GM18951 (cell line): ENCODE measurements around the gene SMIM22.

ENCODE experiments used
- POLR2A ChIP-seq: IDR thresholded peaks from 4 replicates; pipeline ENCODE4 v1.6.1; 2011; ENCODE audit warnings: mild to moderate bottlenecking; ENCODE audit not compliant: insufficient read length, insufficient read depth; ENCODE audit errors: extremely low read depth
- in situ Hi-C: fragments of 300-500 bp; cut with MboI; formaldehyde crosslinking; loops from one replicate; pipeline ENCODE4 v1.12.0; 2022; ENCODE audit warnings: low sequenced_read_pairs, mixed read lengths, inconsistent platforms; ENCODE audit not compliant: unreplicated experiment

Gene SMIM22

DNA sequence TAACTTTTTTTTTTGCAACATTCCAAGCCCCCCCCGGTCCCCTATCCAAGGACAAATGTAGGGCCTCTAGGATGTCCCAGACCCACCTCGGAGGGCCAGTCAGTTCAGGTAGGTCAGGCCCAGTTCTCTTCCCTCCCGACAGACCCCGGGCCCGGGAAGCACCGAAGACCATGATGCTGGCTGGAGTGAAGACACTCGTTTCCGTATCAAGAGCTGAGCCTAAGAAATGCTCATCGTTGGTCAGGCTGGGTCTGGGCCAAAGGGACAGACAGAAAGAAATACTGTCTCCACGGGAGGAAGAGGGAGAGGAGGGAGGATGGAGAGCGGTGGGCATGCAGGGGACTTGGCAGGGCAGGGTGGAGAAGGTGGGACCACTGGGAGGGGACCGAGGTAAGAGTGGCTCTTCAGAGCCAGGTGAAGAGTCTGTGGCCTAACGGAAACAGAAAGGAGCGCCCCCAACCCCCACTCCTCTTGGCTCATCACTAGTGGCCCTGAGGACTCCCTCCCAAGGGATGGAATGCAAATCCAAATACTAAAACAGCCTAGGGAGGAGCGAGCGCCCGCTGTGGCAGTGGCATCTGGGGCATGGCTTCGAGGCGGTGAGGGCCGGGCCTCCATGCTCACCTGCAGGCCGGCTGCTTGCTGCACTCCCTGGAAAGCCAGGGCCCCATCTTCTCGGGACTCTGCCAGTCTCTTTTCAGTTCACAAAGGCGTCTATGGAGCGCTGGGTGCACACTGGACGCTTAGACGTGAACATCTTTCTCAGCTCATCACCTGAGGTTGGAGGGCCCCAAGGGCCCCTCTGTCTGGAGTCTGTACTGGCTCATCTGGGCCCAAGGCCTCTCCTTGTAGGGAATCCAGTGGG lies 9.0 kb downstream of the SMIM22 start:
- in situ Hi-C loops = no loop called here
- TF ChIP-seq POLR2A = no peak

DNA sequence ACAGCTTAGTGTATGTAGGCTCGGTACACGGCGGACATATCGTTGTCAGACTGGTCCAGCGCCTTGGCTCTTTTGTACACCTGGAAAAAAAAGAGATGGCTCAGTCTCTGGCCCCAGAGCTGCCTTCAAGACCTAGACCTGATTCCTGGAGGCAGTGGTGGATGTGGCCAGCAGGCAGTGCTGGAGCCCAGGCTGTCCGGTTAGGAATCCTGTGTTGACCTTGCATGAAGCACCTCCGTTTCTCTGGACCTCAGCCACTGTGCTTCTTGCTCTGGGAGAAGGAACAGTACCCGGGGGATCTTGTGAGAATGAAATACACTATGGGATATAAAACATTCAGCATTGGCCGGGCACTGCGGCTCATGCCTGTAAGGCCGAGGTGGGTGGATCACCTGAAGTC lies 10.1 kb downstream of the SMIM22 start:
- no peak for TF ChIP-seq POLR2A
- in situ Hi-C loops = no loop called here

DNA sequence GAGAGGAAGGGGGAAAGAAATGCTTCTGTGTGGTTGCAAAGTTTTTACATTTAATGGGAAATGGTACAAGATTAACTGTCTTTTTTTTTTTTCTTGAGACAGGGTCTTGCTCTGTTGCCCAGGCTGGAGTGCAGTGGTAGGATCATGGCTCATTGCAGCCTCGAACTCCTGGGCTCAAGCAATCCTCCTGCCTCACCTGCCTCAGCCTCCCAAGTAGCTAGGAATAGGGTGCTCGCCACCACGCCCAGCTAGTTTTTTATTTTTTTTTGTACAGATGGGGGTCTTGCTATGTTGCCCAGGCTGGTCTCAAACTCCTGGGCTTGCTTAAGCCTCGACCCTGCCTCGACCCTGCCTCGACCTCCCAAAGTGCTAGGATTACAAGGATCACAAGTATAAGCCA lies 11.1 kb downstream of the SMIM22 start:
- in situ Hi-C loops = no loop called here
- no peak for TF ChIP-seq POLR2A

DNA sequence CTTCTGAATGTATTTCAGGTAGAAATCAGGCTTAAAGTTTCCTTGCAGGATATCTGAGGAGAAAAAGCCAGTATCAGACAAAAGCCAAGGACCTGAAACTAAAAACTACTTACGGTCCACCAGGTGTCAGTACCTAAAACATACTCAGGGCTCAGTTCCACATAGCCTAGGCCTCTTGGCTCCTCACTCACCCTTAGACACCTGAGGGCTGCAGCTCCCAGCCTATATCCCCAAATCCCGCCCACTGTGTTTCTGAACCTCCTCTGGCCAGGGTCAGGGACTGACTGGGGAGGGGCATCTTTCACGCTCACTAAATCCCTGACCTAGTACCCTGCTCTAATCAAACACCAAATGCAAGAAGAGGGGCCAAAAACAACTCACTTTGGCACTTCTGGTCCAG lies 16.1 kb downstream of the SMIM22 start:
- in situ Hi-C loops = no loop called here
- no peak for TF ChIP-seq POLR2A

DNA sequence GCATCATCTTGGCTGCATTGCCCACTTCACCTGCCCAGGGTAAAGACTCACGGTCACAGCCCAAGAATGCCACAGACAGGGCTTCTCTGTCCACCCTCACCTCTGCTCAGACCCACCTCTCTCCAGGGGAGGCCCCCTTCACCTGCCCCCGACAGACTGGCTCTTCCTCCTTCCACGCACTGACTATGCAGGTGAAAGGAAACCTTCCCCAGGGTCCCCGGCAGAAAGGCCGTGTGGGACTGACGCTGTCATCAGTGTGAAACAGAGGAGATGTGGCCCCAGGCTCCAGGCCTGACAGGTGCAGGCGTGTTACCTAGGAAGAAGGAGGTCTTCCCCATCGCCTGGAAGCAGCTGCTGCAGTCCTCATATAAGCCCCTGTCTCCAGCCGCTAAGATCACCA lies 16.6 kb downstream of the SMIM22 start:
- no peak for TF ChIP-seq POLR2A
- in situ Hi-C loops = no loop called here

DNA sequence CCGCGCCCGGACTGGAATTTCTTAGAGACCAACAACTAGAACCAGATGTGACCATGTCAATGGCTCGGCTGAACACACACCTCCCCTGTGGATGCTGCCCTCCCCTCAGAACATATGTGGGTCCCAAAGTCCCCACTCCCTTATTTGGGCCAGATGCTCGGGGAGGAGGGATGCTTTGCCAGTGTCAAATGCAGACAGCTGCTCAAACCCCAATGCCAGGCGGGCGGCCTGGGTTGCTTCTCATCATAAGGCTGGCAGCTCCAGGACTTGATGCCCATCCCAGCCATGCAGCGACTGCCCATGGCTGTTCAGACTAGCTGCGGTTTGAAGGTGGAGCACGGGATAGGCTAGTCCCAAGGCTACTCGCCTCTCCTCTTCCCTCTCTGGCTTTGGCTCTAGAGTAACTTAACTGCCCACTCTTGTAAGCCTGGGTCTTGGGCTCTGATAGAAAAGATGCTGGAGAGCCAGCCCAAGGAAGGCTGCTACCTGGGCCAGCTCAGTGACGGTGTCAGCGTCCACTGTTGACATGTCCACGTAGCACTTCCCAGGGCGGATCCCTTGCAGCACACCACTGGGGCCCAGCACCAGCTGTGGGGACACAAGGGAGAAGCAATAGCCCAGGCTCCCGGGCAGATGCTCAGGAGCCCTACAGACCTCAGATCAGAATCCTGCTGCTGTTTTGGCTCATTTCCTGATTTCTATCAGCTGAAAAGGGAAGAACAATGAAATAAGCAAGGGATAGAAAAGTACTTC lies 18.3 kb downstream of the SMIM22 start:
- TF ChIP-seq POLR2A = no peak
- in situ Hi-C loops = no loop called here

DNA sequence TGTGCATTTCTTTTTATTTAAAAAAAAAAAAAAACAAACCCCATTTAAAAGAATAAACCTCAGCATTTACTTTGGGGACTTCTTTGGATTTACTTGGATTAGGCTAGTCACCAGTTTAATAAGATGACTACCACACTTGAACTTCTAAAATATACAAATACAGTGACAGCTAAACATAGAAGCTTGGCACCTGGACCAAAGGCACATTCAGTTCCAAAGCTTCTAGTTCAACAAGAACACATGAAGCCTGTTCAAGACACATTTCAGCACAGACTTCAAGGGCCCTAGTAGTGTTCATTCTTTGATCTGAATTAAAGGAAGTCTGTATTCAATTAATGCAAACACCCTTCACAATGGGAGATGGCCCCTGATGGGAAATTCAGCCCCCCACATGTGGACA lies 18.9 kb downstream of the SMIM22 start:
- no peak for TF ChIP-seq POLR2A
- in situ Hi-C loops = no loop called here

DNA sequence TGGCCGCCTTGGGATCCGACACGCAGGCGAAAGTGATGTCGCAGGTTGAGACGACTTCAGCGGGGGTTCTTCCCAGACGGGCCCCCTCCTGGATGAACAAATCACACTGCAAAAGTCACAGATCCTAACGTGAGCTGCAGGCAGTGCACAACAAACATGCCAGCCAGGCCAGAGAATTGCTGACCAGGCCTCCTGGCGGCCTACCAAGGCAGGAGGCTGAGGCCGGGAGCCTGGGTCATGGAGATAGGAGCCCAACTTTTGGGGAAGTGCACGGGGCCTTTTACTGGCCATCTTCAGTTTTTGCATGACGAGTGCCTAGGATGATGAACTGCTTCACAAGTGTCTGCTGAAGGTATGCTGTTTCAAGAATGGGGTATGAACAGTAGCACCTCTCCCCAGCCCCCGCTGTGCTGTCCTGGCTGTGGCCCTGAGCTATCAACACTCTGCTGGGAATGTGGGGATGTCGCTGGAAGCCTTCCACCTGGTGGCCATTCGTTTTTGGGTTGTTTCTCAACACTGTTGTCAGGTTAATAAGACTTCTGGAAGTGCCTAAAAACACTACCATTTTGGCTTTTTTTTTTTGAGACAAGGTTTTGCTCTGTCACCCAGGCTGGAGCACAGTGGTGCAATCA lies 19.5 kb downstream of the SMIM22 start:
- in situ Hi-C loops = no loop called here
- TF ChIP-seq POLR2A = no peak

DNA sequence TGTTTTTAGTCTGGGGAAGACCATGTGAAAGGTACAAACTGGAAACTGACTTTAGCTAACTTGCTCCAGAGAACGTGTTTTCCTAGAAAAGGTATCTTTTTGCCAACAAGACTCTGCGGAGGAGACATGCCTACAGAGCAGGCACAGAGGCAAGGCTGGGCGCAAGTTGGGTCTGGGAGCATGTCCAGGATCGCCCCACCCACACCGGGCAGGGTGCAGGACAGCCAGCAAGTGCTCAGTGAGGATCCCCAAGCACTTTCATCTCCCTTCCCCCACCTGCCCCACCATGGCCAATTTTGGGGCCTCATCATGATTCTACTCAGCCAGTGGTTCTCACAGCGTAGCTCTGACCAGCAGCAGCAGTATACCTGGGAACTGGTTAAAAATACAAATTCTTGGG lies 25.5 kb downstream of the SMIM22 start:
- no peak for TF ChIP-seq POLR2A
- in situ Hi-C loops = no loop called here

DNA sequence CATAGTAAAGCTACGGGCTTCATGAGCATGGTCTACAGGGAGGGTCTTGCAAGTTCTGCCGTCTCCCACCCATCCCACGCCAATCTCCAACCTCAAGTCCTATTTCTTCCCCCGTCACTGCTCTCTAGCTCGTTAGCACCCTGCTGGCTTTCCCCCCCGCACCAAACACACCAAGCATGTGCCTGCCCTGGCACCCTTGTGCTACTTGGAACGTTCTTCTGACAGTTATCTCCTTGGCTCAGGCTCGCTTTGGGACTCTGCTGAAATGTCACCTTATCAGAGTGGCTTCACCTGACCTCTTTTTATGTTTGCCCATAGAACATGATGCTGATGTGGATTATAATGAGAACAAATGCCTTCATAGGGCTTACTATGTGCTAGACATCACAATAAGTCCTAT lies 30.0 kb downstream of the SMIM22 start:
- no peak for TF ChIP-seq POLR2A
- in situ Hi-C loops = no loop called here

DNA sequence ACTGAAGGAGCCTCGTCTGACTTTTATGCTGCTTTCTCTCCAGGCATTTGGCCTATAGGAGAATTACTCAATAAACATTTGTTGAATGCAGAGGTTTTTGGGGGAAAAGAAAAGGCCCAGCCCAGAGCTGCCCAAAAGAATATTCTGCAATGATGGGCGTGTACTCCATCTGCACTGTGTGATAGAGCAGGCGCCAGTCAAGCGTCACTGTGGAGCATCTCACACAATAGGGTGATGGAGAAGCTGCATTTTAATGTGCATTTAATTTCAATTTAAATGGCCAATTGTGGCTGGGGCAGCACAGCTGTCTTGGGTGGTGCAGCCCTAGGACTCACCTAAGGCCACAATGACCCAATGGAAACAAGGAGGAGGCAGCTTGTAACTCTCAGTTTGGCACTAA lies 31.4 kb downstream of the SMIM22 start:
- TF ChIP-seq POLR2A = no peak
- in situ Hi-C loops = no loop called here

DNA sequence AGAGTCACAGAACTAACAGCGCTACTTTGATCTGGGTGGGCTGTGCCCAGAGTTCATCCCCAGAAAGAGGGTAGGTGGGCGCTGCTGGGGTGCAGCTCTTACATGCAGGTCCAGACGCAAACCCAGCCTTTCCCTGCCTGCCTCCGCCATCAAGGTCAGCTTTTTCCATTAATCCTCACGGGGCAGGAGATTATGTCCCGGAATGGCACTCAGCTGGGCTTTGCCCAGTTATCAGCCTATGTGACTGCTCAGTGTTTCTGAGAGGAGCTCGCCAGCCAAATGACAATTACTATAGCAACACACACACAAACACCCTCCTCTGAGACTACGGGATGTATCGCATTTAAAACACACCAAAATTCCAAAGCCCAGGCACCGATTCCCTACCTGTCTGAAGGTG lies 31.8 kb downstream of the SMIM22 start:
- TF ChIP-seq POLR2A = no peak

DNA sequence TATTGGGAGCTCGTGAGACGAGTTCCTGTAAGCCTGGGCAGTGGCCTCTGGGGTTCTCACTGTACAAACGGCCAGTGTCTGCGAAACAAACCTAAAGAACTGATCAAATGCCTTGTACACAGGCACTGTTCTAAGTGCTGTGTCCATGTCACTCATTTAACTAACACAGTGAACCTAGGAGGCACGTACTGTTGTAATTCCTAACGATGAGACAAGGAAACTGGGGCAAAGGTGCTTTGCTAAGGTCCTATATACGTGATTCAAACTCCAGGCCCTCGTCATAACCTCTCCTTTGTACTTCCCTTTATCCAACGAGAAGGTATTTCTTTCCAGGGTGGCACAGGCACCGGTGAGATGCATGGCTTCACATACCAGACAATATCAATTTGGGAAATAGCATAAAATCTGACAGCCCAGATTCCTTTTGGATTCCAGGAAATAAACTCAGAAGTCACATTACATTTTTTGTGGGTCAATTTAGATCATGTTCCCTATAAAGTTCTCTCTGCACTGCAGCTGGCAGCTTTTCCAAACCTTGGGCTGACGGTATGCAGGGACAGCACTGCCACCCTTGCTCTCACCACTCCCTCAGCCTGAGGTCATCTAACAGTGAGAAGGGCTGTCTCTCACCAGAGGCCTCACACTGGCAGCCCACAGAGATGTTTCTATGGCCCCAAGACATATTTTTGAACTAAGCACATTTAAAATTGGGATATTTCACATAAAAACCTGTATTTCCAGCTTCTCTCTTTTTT lies 33.6 kb downstream of the SMIM22 start:
- in situ Hi-C loops = no loop called here
- no peak for TF ChIP-seq POLR2A

More for the DNA sequence above, 31.8 kb downstream of the SMIM22 start:
- in situ Hi-C loops = no loop called here
